ENCODE measurements around the gene LAMB1.

GRCh38 chr7:107996072-107996882, 6.7 kb downstream of the LAMB1 start:
- TF ChIP-seq EZH2phosphoT487 (IDR thresholded peaks at IDR 0.05; ENCODE audit: low read length) (no peak), CTCF (IDR thresholded peaks at IDR 0.05; ENCODE audit: low read length) (no peak), EZH2 (optimal IDR thresholded peaks at IDR 0.05; ENCODE audit: low read depth, low read length) (no peak)

Data from MM.1S (cell line).